GM18909 (cell line): Measurements from ENCODE around the gene SLC5A10.
"Not testable (repeated sequence)": the region's sequence is repeated elsewhere in the genome, so short reads cannot be mapped to it uniquely, and the experiment has no call there.

Experiments
- ATAC-seq: cut with Tn5 transposase; IDR thresholded peaks from one replicate; pipeline ENCODE4 v1.9.1; 2021; ENCODE audit warnings: mild to moderate bottlenecking; ENCODE audit not compliant: unreplicated experiment, poor library complexity

Gene SLC5A10

DNA sequence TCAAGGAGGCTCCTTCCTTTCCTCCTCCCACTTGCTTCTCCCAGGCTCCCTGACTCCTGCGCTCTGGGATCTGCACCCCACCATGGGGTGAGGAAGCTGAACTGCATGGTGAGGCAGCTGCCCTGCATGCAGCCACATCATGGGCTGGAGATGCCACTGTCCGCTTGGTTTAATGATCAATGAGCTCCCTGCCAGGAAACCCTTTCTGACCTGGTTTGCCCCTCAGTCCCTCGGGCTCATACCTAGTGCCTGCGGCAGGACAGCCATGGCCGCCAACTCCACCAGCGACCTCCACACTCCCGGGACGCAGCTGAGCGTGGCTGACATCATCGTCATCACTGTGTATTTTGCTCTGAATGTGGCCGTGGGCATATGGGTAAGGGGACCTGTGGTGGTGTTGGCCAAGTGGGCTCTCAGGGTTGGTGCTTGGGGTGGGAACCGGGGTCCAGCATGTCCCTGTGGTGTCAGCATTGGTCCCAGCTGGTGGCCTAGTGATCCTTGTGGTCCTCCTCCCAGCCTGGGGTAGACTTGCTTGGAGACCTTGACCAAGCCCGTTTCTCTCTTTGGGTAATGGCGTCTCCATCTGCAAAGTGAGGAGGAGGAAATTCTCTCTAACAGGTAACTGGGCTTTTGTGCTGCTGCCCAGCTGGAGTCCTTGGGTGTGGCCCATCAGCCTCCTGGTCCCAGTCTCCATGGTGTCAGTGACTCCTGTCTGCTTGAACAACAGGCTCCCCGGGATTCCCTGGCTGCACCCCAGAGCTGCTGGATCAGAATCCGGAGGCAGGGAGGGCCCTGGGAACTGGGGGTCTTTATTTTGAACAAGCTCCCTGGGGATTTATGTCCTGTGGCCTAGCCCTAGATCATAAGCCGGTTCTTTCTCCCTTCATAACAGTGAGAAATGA is at the start of gene SLC5A10:
Gene SLC5A10, plus strand, starts transcription at position 225 of the 902 bp plus-strand sequence. Its CDS starts 41 bp downstream, at position 266.
- no peak for ATAC-seq

DNA sequence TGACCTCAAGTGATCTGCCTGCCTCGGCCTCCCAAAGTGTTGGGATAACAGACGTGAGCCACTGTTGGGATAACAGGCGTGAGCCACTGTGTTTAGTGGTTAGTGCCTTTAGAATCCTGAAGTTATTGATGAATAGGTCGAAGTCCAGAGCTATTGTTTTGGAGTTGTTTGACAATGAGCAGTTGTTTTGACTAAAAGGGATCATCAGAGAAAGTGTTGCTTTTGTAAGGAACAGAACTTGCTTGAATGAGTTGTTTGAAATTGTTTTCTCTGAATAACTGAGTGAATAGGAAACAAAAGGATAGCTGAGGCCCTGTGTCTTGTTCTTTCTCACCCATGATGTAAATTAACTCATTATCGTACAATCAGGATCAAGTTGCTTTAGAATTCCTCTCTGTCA is 47.5 kb upstream of the SLC5A10 start:
- no peak for ATAC-seq

DNA sequence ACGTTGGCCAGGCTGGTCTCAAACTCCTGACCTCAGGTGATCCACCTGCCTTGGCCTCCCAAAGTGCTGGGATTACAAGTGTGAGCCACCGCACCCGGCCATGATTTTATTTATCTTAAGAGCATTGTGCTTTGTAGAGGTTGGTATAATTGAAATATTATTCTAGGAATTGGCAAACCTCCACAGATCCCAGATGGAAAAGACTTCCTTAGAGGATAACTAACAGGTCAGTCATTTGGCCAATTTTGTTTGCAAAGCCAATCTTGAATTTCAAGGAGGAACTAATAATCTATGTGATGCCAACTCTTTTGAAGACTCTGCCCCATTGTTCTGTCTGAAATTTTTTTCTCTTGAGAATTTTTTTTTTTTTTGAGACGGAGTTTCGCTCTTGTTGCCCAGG is 46.7 kb upstream of the SLC5A10 start:
- ATAC-seq: no peak

DNA sequence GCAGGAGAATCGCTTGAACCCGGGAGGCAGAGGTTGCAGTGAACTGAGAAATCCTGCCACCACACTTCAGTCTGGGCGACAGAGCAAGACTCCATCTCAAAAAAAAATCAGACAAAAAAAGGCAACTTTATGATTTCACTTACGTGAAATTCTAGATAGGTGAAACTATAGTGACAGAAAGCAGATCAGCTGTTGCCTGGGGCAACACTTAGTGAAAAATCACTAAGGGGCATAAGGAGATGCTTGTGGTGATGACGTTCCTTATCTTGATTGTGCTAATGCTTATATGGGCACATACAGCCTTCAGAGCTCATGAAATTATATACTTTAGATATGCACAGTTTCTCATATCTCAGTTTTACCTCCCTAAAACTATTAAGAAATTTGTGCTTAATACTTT is 41.6 kb upstream of the SLC5A10 start:
- ATAC-seq: no peak

DNA sequence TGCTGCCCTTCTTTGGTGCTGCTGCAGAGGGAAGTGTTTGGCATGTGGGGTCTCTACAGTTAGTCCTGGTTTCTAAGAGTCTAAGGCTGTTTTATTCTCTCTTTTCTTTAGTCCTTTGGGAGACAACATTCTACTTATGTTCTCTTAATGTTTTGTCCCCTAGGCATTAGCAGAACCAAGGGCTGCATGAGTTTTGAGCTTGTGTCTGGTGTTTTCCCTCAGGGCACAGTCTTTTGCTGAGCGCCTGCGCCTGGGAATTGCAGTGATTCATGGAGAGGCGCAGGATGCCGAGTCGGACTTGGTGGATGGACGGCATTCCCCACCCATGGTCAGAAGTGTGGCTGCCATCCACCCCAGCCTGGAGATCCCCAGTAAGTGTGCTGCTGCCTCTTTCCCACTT is 41.1 kb upstream of the SLC5A10 start:
- ATAC-seq: no peak

DNA sequence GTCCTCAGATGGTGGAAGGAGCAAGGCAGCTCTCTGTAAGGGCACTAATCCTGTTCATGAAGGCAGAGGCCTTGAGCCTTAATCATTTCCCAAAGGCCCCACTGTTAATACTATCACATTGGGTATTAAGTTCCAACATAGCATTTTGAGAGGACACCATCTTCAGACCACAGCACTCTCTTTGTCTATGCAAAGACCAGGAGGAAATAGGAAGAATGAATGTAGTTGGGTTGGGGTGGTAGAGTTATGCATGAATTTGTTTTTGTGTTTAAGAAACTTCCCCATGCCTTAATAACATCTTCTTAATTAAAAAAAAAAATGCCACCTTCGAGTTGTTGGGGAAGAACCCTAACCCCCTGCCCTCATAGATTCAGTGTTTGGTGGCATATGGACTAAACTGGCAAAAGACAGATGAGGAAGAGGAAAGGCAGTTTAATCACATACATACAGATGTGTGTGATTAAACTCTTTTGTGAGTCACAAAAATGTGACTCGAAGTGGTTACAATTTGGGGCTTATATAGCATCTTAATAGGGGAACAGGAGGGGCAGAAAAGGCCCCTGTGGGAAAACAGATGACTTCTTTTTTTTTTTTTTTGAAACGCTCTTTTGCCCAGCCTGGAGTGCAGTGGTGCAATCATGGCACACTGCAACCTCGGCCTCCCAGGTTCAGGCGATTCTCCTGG is 35.0 kb upstream of the SLC5A10 start:
- ATAC-seq: no peak

DNA sequence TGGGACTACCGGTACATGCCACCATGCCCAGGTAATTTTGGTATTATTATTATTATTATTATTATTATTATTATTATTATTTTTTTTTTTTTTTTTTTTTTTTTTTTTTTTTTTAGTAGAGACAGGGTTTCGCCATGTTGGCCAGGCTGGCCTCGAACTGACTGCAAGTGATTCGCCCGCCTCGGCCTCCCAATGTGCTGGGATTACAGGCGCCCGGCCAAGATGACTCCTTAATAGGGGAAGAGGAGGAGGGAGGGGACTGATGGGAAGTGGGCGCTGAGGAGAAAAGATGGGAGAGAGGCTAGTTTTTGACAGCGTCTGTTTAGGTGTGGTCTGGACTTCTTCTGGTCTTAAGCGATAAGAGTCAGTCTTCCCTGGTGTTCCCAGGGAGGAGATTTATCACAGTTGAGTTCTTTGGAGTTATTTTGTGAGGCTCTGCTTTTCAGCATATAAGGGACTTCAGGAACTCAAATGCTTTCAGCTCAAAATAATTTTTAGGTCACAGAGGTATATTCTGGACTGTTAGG is 34.4 kb upstream of the SLC5A10 start:
- ATAC-seq: no peak

DNA sequence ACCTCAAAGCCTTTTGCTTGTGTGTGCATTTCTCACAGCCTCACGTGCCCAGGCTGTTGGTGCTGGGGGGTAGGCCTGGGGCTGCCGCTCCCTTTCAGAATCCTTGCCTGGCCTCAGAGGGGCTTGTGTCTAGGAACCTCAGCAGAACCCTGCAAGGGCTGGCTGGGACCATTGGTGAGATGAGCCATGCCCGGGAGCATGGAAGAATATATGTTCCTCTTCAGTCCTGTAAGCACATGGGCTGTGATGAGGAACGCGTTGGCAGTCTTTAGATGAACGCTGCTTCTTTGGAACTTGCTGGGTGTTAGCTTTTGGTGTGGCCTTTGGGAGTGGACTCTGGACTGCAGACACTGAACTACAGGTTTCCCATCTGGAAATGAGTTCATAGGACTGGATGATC is 32.0 kb upstream of the SLC5A10 start:
- ATAC-seq: no peak

DNA sequence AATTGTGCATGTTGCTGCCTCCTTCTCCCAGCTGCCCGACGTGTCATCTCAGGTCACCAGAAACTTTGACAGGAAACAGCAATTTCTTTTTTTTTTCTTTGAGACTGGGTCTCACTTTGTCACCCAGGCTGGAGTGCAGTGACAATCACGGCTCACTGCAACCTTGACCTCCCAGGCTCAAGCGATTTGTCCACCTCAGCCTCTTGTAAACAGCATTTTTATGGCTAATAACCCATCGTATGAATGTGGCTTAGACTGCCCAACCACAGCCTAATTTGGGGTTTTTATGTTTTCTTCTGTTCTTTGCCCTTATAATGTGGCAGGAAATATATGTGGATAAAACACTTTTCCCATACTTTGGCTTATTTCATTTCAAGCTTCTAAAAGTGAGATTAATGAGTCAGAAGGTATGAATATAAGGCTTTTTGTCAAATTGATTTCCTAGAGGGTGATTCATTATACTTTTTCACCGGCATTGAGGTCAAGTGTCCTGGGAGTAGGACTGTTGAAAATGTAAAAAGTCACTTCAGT is 31.0 kb upstream of the SLC5A10 start:
- ATAC-seq: peak; percentile 44

DNA sequence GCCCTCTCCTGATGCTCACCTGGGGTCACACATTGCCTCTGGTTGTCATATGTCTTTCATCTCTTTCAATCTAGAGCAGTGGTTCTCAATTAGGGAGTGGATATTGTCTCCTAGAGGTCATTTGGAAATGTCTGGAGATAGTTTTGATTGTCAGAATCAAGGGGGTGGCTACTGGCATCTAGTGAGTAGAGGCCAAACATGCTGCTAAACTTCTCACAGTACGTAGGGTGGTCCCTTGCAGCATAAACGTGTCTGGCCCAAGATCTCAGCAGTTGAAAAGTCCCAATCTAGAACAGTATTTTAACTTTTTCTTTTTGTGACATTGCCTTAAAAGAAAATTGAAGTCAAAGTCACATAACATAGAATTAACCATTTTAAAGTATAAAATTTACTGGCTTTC is 30.5 kb upstream of the SLC5A10 start:
- no peak for ATAC-seq

DNA sequence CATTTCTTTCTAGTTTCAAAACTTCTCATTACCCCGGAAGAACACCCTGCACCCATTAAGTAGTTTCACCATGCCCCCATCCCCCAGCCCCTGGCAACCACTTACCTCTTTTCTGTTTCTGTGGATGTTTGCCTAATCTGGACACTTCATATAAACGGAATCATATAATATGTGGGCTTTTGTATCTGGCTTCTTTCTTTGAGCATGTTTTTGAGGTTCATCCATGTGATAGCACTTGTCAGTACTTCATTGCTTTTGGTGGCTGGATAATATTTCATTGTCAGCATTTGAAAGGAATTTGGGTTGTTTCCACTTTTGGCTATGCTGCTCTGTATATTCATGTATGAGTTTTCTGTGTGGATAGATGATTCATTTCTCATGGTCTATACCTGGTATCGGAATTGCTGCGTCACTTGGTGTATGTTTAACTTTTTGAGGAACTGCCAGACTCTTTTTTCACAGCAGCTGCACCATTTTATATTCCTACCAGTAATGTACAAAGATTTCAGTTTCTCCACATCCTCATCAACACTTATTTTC is 30.0 kb upstream of the SLC5A10 start:
- ATAC-seq: peak; percentile 66

DNA sequence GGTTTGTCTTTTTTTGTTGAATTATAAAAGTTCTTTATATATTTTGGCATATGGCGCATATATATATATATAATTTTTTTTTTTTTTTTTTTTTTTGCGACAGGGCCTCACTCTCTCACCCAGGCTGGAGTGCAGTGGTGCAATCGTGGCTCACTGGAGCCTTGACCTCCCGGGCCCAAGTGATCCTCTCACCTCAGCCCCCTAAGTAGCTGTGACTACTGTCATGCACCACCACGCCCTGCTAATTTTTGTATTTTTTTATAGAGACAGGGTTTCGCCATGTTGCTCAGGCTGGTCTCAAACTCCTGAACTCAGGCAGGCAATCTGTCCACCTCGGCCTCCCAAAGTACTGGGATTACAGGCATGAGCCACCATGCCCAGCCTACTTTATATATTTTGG is 29.4 kb upstream of the SLC5A10 start:
- not testable (repeated sequence) for ATAC-seq

DNA sequence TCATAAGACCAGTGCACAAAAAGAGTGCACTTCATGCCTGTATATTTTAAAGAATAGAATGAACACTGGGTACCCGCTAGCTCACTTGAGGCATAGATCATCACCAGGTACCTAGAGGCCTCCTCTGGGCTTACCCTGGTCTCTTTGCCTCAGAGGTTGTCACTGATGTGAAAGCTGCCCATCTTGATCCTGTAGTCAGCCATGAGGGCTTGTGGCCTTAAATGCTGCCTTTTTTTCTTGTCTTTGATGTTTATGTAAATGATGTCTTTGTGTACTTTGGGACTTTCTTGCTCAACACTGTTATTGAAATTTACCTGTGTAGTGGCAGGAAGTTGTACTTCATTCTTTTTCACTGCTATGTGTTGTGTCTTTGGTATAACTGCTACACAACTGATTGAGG is 26.8 kb upstream of the SLC5A10 start:
- ATAC-seq: no peak

DNA sequence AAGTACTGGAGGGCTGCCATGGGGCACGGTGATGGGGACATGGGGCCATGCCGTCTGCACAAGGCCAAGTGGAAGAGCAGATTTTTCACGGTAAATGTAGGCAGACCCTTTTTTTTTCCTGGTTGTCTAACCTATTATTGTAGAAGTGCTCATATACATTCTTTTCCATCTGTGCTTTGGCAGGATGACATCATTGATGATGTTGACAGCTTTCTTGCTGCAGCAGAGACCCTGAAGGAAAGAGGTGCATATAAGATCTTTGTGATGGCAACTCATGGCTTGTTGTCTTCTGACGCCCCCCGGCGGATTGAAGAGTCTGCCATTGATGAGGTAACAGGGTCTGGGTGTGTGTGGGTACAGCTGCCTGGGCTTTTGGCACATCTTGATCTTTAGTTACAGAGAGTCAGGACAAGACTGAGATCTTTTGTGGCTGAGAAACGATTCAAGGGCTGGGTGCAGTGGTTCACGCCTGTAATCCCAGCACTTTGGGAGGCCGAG is 23.3 kb upstream of the SLC5A10 start:
- ATAC-seq: no peak

DNA sequence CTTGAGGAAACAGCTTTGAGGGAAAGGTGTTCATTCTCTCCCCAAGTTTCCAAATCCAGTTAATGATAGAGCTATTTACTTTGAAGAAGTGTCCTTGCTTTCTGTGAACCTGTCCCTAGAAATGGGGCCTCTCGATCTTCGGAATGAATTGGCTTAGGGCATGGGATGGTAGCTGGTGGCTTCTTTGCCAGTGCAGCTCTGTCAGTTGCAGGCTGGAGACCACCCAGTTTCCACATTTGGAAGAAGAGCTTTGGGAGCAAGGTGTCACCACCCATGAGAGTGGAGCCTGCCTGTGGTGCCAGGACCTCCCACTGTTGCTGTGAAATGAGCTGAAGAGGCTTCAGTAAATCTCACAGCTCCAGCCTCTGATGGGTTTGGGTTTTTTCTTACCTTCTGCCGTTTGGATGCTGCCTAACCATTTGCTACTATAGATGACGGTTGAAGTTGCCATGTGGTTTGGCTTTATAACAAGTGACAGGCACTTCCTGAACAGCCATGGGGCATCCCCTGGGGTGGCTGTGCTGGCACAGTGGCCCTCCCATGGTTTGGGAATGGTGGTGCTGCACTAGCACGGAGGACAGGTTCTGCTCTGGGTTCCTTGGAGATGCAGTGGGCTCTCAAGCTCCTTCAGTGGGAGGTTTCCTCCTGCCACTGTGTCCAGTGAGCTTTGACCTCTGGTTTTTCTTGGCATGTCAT is 19.5 kb upstream of the SLC5A10 start:
- no peak for ATAC-seq

DNA sequence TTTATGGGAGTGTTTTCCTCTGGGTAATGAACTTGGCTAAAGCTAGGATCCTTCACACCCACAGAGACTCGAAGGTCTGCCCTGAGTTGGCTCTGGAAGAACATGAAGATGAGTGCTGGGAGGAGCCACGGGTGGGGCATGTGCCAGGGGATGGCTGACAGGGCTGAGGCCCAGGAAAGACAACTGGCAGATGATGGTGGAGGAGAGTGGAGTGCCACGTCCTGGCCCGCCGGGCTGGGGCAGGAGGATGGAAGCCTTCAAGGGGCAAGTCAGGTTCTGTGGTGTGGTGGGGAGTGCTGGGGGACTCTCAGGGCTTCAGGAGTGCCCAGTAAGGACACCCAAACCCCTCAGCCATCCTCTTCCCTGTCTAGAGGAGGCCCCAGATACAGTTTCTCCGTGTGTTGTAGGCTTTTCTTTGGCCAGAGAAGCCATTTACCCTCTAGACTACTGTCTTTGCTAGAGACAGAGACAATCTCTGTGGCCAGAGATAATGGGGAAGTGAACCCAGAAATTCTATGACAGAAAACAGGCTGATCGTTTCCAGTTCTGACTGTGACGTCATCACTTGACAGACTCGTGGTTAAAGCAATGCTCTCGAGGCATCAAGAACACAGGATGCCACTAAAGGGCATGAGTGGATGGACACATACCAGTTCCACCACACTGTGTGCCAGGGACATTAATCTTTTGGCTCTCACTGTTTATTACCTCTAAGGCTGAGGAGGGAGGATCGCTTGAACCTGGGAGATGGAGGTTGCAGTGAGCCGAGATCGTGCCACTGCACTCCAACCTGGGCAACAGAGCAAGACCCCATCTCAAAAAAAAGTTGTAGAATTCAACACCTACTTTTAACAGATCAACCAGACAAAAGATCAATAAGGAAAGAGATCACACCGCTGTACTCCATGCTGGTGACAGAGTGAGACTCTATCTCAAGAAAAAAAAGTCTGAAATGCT is 18.6 kb upstream of the SLC5A10 start:
- ATAC-seq: no peak

DNA sequence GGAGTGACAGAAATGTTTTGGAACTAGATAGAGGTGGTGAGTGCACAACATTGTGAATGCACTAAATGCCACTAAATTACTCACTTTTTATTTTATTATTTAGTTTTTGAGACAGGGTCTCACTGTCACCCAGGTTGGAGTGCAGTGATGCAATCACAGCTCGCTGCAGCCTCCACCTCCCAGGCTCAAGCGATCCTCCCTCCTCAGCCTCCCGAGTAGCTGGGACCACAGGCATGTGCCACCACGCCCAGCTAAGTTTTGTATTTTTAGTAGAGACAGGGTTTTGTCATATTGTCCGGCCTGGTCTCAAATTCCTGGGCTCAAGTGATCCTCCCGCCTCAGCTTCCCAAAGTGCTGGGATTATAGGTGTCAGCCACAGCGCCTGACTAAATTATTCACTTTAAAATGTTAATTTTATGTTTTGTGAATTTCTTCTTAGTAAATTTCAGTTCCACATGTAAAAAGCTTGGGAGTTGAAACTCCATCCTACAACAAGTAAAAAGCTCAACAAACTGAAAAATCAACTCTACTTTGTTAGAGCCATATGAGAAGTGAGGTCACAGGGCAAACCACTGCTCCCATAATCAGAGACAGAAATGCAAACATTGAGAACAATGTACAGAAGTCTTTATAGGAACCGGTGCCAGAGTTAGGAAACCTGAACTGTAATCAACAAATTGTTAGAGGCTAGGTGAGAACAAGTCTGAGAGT is 13.8 kb upstream of the SLC5A10 start:
- no peak for ATAC-seq

DNA sequence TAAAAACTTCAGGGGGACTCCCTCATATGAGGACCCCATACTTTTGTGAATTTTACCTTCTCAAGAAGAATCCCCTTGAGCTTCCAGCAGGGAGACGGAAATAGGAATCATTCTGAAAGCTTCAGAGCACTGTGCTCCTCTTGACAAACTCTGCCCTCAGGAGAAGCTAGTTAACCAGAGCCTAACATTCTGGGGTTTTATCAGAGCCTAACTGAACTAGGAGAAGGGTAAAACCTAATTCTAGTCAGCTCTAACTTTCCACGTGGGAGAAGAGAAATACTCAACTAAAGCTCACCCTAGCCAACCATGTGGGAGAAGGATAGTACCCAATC is 13.3 kb upstream of the SLC5A10 start:
- ATAC-seq: no peak

DNA sequence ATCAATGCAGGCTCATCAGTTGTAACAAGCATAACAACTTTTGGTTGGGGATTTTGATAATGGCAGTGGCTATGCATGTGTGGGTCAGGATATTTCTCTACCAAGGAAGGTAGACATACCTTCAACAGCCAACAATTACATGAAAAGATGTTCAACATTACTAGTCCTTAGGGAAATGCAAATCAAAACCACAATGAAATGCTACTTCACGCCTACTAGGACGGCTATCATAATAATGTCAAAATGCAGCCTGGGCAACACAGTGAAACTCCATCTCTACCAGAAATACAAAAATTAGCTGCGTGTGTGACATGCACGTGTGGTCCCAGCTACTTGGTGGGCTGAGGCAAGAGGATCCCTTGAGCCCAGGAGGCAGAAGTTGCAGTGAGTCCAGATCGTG is 7.3 kb upstream of the SLC5A10 start:
- ATAC-seq: no peak
